HCT116 (cell line): ENCODE data around the gene CCDC142.

Experiments used
- CEBPB ChIP-seq: IDR thresholded peaks from 2 replicates; pipeline ENCODE4 v1.6.1; 2012; ENCODE audit warnings: low read depth
- EZH2 ChIP-seq: fragments of 200-600 bp; sonication (generic); IDR thresholded peaks from 2 replicates; pipeline ENCODE4 v1.6.1; 2017; ENCODE audit warnings: antibody characterized with exemption, mixed run types
- FOSL1 ChIP-seq: IDR thresholded peaks from 2 replicates; pipeline ENCODE4 v1.6.1; 2012; ENCODE audit warnings: low read depth
- POLR2A ChIP-seq: IDR thresholded peaks from 2 replicates; pipeline ENCODE4 v1.7.0; 2011; ENCODE audit warnings: borderline replicate concordance; ENCODE audit not compliant: insufficient read depth, insufficient read length; ENCODE audit errors: extremely low read depth
- RAD21 ChIP-seq: IDR thresholded peaks from 2 replicates; pipeline ENCODE4 v1.6.1; 2012; ENCODE audit warnings: low read depth, mild to moderate bottlenecking
- SRF ChIP-seq: IDR thresholded peaks from 2 replicates; pipeline ENCODE4 v1.6.1; 2012; ENCODE audit warnings: low read depth
- TCF7L2 ChIP-seq: IDR thresholded peaks from 2 replicates; pipeline ENCODE4 v1.7.0; 2011; ENCODE audit warnings: borderline replicate concordance, inconsistent platforms; ENCODE audit not compliant: insufficient read depth, insufficient read length; ENCODE audit errors: extremely low read depth
- ZFX ChIP-seq: fragments of 450-650 bp; IDR thresholded peaks from 2 replicates; pipeline ENCODE4 v1.6.1; 2017
- ZNF274 ChIP-seq: fragments of 200-500 bp; sonication (Bioruptor generic); IDR thresholded peaks from 2 replicates; pipeline ENCODE4 v1.6.1; 2014; ENCODE audit warnings: mild to moderate bottlenecking, low read depth, low read length, inconsistent platforms
- TF ChIP-seq, protein P1 (sequence below): IDR thresholded peaks from 2 replicates; pipeline ENCODE4 v1.6.1; 2012; ENCODE audit warnings: low read depth
- TF ChIP-seq, protein P2 (sequence below), 3 experiments: fragments of 200-600 bp in 1 of 3; sonication (generic) in 1 of 3; IDR thresholded peaks in 2 of 3; conservative IDR thresholded peaks in 1 of 3; 2 replicates each; pipeline ENCODE4 v1.5.1; 2012 to 2017; ENCODE audit warnings: low read depth in 2 of 3, low read length in 2 of 3, antibody characterized with exemption in 1 of 3, borderline replicate concordance in 1 of 3, control low read depth in 1 of 3, mild to moderate bottlenecking in 1 of 3, mixed read lengths in 1 of 3, mixed run types in 1 of 3, moderate library complexity in 1 of 3; ENCODE audit not compliant: insufficient read depth in 1 of 3
- TF ChIP-seq, protein P3 (sequence below): IDR thresholded peaks from 2 replicates; pipeline ENCODE4 v1.6.1; 2011; ENCODE audit warnings: mild to moderate bottlenecking, low read length, moderate library complexity; ENCODE audit not compliant: insufficient replicate concordance; ENCODE audit errors: extremely low read depth

DNA sequence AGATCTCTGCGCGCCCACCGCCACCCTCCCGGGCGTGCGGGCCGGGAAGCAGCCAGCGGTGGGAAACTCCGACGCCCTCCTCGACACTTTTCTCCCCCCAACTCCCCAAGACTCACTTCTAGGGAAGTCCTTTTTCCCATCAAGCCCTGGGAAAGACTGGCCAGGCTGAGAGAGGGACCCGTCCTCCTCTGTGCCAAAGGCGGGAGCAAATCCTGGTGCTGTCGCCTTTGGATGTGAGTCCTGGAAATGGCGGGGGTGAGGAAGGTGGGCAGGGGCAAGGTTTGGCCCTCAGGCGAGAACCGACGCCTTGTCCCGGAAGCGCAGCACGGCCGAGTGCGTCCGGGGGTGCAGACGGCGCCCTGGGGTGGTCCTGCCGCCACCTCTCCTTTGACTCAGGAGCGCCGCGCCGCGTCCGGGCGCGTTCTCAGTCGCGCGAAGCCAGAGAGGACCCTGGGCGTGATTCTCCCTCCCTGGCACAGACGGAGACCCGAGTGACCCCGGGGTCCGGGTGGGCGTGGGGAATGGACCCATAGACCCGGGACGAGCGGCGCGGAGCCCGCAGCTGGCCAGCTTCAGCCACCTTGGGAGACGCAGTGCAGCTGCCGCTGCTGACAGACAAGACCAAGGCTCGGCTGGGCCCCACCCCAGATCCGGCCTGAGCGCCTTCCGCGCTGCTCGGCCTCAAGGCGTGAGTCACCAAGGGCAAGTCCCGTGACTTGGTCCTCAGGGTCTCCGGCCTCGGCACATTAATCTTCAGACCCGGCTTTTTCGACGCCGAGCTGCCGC is 20.1 kb upstream of the CCDC142 start:
- TF ChIP-seq, protein P1, sequence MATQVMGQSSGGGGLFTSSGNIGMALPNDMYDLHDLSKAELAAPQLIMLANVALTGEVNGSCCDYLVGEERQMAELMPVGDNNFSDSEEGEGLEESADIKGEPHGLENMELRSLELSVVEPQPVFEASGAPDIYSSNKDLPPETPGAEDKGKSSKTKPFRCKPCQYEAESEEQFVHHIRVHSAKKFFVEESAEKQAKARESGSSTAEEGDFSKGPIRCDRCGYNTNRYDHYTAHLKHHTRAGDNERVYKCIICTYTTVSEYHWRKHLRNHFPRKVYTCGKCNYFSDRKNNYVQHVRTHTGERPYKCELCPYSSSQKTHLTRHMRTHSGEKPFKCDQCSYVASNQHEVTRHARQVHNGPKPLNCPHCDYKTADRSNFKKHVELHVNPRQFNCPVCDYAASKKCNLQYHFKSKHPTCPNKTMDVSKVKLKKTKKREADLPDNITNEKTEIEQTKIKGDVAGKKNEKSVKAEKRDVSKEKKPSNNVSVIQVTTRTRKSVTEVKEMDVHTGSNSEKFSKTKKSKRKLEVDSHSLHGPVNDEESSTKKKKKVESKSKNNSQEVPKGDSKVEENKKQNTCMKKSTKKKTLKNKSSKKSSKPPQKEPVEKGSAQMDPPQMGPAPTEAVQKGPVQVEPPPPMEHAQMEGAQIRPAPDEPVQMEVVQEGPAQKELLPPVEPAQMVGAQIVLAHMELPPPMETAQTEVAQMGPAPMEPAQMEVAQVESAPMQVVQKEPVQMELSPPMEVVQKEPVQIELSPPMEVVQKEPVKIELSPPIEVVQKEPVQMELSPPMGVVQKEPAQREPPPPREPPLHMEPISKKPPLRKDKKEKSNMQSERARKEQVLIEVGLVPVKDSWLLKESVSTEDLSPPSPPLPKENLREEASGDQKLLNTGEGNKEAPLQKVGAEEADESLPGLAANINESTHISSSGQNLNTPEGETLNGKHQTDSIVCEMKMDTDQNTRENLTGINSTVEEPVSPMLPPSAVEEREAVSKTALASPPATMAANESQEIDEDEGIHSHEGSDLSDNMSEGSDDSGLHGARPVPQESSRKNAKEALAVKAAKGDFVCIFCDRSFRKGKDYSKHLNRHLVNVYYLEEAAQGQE, result no peak
- TF ChIP-seq POLR2A (peak; percentile 75), ZNF274 (no peak), SRF (no peak), CEBPB (no peak), TCF7L2 (peak; percentile 49), EZH2 (no peak), RAD21 (no peak), FOSL1 (no peak), ZFX (peak; percentile 62; the same call in 1 of the 2 replicates)
- TF ChIP-seq, protein P2, sequence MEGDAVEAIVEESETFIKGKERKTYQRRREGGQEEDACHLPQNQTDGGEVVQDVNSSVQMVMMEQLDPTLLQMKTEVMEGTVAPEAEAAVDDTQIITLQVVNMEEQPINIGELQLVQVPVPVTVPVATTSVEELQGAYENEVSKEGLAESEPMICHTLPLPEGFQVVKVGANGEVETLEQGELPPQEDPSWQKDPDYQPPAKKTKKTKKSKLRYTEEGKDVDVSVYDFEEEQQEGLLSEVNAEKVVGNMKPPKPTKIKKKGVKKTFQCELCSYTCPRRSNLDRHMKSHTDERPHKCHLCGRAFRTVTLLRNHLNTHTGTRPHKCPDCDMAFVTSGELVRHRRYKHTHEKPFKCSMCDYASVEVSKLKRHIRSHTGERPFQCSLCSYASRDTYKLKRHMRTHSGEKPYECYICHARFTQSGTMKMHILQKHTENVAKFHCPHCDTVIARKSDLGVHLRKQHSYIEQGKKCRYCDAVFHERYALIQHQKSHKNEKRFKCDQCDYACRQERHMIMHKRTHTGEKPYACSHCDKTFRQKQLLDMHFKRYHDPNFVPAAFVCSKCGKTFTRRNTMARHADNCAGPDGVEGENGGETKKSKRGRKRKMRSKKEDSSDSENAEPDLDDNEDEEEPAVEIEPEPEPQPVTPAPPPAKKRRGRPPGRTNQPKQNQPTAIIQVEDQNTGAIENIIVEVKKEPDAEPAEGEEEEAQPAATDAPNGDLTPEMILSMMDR (IDR thresholded peaks at IDR 0.05 in 2 of 3, conservative IDR thresholded peaks at IDR 0.05 in 1 of 3; ENCODE audit: borderline replicate concordance in 1 of 3, insufficient read depth in 1 of 3, low read depth in 2 of 3, low read length in 2 of 3), result peak in 2 of 3 experiments; percentile 17 to 44; a peak in 2 of 6 replicates
- TF ChIP-seq, protein P3, sequence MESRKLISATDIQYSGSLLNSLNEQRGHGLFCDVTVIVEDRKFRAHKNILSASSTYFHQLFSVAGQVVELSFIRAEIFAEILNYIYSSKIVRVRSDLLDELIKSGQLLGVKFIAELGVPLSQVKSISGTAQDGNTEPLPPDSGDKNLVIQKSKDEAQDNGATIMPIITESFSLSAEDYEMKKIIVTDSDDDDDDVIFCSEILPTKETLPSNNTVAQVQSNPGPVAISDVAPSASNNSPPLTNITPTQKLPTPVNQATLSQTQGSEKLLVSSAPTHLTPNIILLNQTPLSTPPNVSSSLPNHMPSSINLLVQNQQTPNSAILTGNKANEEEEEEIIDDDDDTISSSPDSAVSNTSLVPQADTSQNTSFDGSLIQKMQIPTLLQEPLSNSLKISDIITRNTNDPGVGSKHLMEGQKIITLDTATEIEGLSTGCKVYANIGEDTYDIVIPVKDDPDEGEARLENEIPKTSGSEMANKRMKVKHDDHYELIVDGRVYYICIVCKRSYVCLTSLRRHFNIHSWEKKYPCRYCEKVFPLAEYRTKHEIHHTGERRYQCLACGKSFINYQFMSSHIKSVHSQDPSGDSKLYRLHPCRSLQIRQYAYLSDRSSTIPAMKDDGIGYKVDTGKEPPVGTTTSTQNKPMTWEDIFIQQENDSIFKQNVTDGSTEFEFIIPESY, result no peak
